NCI-H2107 treated with DMSO at 0.1 percent for 48 hours (cell line): Measurements from ENCODE around the gene BAK1.

Experiments used
- DNase-seq: peaks from one replicate; lab custom pipeline; 2025; ENCODE audit not compliant: unreplicated experiment; lab: John Stamatoyannopoulos, UW

The BAK1 gene

DNA sequence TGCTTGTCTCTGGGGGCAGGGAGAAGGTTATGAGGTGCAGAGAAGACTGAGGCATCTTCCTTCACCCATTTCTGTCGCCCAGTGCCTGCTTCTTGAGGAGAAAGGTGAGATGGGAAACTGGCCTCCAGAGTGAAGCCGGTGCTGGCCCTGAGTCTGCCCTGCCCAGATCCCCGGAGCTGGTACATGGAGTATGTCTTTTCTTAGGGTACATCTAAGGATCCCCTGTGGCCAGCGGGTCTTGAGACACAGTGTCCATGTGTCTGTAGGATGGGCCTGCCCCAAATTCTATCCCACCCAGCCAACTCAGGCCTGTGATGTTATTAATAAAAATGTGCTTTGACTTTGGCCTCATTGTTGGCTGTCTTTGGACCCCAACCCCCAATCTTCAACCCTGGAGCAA, 8.8 kb upstream of the BAK1 start:
- no peak for DNase-seq

- DNase-seq, result no peak
Observed at GRCh38 chr6:33587529-33587928, 7.5 kb upstream of the BAK1 start.

DNA sequence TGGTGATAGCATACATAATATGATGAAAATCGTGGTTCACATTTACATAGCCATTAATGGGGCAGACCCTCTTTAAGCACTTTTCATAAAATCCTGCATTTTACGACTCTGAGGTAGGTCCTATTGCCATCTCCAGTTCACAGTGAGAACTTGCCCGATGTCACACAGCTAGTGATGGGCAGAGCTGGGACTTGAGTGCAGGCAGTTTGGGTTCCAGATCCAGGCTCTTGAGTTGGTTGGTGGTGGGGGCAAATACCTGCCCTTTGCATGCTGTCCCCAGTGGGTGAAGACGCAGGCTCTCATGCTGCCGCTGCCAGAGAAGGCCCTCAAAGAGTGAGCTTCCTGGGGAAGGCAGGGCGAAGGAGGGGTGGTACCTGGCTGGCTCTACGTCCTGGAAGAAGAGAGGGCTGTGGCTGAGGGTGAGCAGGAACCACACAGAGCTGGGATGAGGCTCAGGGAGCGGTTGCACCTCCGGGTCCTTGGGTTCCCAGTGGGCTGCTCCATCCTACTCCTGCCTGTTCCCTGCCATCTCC, 6.1 kb upstream of the BAK1 start:
- DNase-seq, result no peak

DNA sequence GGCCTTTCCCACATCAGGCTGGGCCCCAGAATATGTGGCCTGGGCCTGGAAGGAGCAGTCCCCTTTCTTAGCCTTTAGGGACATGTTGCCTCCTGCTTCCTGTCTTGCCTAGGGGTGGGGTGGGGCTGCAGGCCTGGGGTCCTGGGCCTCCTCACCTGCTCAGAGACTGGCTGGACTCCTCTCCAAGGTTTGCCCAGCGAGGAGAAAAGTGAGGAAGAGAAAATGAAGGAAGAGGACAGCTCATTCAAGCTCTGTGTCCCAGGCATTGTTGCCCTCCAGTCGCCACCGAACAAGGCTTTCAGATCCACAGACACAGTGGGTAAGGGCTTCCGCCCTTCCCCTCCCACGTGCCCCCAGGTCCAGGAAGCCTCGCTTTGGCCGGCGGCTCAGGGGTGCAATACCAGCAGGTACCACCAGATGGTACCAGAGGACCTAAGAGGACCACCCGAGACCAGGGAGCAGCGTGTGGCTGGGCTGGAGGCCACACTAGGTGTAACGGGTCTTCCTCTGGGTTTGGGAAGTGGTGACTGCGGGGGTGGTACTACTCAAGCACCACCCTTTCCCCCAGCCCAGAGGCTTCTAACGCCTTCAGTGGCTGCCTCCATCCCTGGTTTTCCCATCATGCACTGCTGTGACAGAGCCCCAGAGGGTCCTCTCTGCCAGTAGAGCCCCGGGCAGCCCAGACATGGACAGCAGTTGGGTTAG, 5.5 kb upstream of the BAK1 start:
- DNase-seq, result no peak

- DNase-seq, result no peak
Observed at GRCh38 chr6:33584700-33585402, 4.8 kb upstream of the BAK1 start.

GRCh38 chr6:33583591-33584155, 3.6 kb upstream of the BAK1 start:
- no peak for DNase-seq

GRCh38 chr6:33581186-33581585, 1.1 kb upstream of the BAK1 start:
- DNase-seq, result no peak

GRCh38 chr6:33578588-33579011, 1.5 kb downstream of the BAK1 start:
- no peak for DNase-seq

DNA sequence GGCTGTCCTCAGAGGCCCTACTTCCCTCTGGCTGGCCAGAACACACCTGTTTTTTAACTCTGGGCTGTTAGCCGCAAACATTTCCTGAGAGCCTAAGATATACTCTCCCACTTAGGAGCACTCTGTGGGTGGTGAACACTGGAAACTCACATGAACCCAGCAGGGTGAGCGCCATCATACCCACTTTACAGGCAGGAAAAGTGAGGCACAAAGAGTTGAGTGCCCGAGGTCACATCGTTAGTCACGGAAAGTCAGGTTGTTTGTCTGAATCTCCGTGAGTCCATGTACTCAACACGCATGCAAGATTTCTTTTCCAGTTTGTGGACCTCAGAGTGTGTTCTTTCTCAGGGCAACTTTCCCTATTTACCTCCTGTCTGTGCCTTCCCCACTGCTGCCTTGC, 1.9 kb downstream of the BAK1 start:
- no peak for DNase-seq

DNA sequence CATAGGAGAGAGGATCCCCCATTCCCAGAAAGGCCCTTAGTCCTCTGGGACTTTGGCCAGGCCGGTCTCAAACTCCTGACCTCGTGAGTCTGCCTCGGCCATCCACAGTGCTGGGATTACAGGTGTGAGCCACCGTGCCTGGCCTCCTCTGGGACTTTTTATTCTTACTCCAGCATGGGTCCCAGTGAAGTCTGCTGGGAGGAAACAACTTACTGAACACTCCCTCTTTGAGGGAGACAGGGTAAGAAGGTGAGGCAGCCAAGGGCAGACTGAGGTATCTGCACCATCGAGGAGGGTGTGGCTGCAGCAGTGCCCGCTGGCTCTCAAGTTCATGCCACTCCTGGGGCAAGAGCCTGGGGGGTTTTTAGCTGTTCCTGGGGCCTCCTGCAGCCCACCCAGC, 2.4 kb downstream of the BAK1 start:
- no peak for DNase-seq

GRCh38 chr6:33577106-33577535, 3.0 kb downstream of the BAK1 start:
- no peak for DNase-seq

- DNase-seq, result no peak
Observed at GRCh38 chr6:33576668-33577067, 3.4 kb downstream of the BAK1 start.

GRCh38 chr6:33575211-33575610, 4.9 kb downstream of the BAK1 start:
- DNase-seq, result no peak

DNA sequence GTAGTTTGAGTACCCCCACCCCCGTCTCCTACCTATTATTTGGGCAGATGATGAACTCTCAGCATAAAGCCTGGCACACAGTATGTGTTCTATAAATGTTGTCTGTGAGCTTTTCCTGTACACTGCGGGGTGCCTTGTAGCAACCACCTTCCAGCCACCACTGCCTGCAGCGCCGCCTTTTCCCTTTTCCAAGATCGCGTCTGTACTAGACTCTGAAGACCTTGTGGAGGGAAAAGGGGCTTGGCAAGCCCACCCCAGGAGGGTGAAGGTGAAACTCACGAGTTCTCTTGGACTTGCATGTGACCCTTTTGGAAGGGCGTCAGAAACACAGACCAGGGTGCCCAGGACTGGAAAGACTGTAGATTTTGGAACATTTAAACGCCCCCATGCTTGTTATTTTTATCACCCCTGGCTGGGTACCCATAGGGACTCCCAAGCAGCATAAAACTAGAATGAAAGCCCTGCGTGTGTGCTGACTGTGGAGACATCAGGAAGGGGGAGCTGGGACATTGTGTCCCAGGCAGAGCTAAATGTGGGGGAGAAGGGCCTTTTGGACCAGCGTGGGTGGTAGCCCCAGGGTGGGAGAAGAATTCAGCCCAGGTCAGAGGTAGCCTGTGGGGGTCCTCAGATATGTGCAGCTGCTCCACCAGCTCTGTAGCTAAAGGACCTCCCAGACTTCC, 8.3 kb downstream of the BAK1 start:
- no peak for DNase-seq

DNA sequence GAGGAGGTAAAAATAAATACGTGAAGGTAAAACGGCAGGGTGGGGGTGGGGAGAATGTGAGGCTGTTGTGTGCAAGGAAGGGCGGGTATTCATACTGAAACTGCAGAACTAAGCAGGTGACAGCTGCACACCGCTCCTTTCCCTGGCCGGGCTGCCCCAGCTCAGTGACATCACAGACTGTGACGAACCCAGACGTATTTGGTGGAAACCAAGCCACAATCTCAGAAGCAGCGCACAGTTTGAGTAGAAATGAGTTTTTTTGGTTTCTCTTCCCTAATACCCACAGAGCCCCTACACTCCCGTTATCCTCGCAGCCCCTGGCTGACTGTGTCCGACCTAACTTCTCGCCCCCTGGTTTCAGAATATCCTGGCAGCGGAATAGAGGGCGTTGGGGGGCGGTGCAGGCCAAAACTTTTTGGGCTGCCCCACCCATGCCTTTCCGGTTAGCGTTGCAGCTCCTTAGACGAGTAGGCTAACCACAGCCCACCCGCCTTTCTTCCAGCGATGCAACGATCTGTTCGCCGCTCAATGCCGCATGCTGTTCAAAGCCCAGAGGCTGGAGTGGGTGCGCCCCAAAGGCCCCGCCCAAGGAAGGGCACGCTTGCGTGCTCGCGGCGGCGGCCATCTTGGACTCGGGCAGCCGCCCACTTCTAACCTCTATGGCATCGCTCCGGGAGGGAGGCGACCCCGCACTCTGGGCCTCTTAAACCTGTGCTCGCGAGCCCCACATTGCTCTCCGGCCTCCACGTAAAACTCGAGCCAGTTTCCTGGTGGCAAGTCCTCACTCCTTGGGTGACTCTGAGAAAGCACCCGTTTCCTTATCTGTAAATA, 9.1 kb downstream of the BAK1 start:
- peak; percentile 39 for DNase-seq

- no peak for DNase-seq
Observed at GRCh38 chr6:33568826-33569570, 11.1 kb downstream of the BAK1 start.

DNA sequence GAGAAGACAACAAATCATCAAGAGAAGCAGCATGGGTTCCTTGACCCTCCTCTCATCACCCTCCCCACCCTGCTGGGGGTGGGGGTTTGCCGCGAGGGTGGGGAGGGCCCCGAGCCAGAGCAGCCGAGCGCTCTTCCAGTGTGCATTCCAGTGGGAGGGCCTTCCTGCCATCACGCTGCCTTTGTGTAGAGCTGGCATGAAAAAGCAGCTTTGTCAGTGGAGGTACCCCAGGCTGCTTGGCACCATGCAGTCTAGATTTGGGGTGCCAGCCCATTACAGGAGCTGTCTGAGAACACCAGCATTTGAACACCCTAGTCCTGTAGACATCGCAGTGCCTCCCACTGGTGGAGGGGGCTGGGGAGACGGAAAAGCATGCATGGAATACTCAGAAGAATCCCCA, 12.2 kb downstream of the BAK1 start:
- DNase-seq, result no peak

DNA sequence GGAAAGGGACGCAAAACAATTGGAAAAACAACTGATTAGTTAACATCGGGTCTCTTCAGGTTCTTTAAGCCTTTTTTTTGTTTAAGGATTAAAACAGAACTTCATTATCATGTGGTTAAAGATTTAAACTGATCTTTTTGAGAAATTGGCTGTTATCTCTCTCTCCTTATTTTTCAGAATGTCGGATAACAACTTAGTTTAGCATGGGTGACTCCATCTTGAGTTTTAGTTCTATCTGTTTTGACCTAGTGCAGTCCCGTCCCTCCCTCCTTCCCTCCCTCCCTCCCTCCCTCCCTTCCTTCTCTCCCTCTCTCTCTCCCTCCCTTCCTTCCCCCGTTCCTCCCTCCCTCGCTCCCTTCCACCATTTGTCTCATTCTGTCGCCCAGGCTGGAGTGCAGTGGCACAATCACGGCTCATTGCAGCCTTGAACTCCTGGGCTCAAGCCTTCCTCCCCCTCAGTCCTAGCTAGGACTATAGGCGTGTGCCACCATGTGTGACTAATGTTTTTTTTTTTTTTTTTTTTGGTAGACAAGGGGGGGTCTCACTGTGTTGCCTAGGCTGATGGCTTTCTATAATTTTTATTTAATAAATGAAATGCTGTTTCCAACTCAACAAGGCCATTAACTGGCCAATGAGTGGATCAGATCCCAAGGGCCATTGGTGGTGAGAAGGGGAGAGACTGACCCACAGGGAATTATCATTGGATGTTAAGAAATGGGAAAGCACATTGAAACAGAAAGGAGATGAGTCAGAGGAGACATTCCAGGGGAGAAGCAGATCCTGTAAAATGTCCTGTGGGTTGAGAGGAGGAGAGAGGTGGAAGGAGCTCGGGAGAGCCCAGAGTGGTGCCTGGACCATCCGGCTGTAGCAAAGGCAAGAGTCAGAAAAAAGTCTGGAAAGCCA, 13.6 kb downstream of the BAK1 start:
- DNase-seq, result no peak

DNA sequence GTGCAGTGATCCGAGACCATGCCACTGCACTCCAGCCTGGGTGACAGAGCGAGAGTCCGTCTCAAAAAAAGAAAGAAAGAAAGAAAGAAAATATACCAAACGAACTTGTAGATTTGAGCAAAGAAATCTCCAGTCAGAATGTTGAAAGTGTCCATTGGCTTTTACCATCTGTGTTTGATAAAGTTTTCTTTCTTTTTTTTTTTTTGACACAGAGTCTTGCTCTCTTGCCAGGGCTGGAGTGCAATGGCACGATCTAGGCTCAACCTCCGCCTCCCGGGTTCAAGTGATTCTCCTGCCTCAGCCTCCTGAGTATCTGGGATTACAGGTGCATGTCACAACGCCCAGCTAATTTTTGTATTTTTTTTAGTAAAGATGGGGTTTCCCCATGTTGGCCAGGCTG, 21.3 kb downstream of the BAK1 start:
- DNase-seq, result no peak
